GM12891 (cell line): ENCODE results near the gene DHCR24.

Experiments
- POLR2A ChIP-seq: IDR thresholded peaks from 2 replicates; pipeline ENCODE4 v1.6.1; 2011; ENCODE audit warnings: low read depth, low read length, control low read depth
- TAF1 ChIP-seq: IDR thresholded peaks from 2 replicates; pipeline ENCODE4 v1.6.1; 2011; ENCODE audit warnings: low read depth, low read length, control low read depth

GRCh38 chr1:54800899-54801759 is 85.9 kb downstream of the DHCR24 start, which contains the start of gene TTC22:
- TF ChIP-seq POLR2A (no peak), TAF1 (no peak)
